H1 (cell line): ENCODE measurements around the gene ZNF81. TPM values are rescaled to one million over a fixed set of nuclear protein-coding genes. Genes with fewer than 3 reads are reported as not detected.

Experiments
- CTCF ChIA-PET: fragments of 300-600 bp; sonication (Branson Sonifier 250); formaldehyde crosslinking; loops from one replicate; lab custom pipeline; 2021; ENCODE audit not compliant: partially characterized antibody; lab: Charles Lee
- POLR2A ChIA-PET: fragments of 300-600 bp; sonication (Branson Sonifier 250); formaldehyde crosslinking; loops from one replicate; lab custom pipeline; 2021; ENCODE audit warnings: inconsistent platforms; ENCODE audit not compliant: partially characterized antibody; lab: Charles Lee
- DNase-seq, 2 experiments: peaks; one replicate each; pipeline versions ENCODE4 v3.0.0 to v3.0.0-alpha.2; 2010 to 2022; ENCODE audit warnings: low spot score in 2 of 2, low read depth in 1 of 2, mixed read lengths in 1 of 2
- FAIRE-seq: peaks from 2 replicates; lab custom pipeline; 2011; peaks lifted over from hg19 to GRCh38; lab: Jason Lieb, UNC
- H2AFZ ChIP-seq: 2 replicates; pipeline ENCODE4 v1.8.1; 2012; ENCODE audit warnings: low read length, inconsistent platforms
- H2AK5ac ChIP-seq: 2 replicates; pipeline ENCODE4 v1.6.1; 2013; ENCODE audit warnings: low read depth, low read length
- H2BK120ac ChIP-seq: replicated peaks from 2 replicates; pipeline ENCODE3; 2013; ENCODE audit warnings: low read depth, low read length, inconsistent platforms
- H2BK12ac ChIP-seq: 2 replicates; pipeline ENCODE4 v1.6.1; 2013; ENCODE audit warnings: low read depth, low read length
- H2BK15ac ChIP-seq: 2 replicates; pipeline ENCODE4 v1.6.1; 2013; ENCODE audit warnings: low read length
- H2BK20ac ChIP-seq: 2 replicates; pipeline ENCODE4 v1.6.1; 2013; ENCODE audit warnings: low read length
- H2BK5ac ChIP-seq: 2 replicates; pipeline ENCODE4 v1.6.1; 2013; ENCODE audit warnings: low read depth, low read length
- H3K14ac ChIP-seq: 2 replicates; pipeline ENCODE4 v1.6.1; 2013; ENCODE audit warnings: inconsistent platforms; ENCODE audit not compliant: insufficient read length
- H3K18ac ChIP-seq: 2 replicates; pipeline ENCODE4 v1.6.1; 2013; ENCODE audit warnings: low read length; ENCODE audit errors: extremely low read depth
- H3K23ac ChIP-seq: 2 replicates; pipeline ENCODE4 v1.6.1; 2013; ENCODE audit warnings: inconsistent platforms; ENCODE audit not compliant: insufficient read length
- H3K23me2 ChIP-seq: 2 replicates; pipeline ENCODE4 v1.6.1; 2013; ENCODE audit warnings: low read depth, low read length
- H3K27ac ChIP-seq: 2 replicates; pipeline ENCODE4 v1.6.1; 2011; ENCODE audit warnings: low read depth, low read length, inconsistent platforms
- H3K27me3 ChIP-seq, 4 experiments: replicated peaks in 1 of 4; 1 replicate in 1 of 4; 2 replicates in 3 of 4; pipeline versions ENCODE4 v1.6.1 to v1.8.1; 2011 to 2013; ENCODE audit warnings: low read length in 3 of 4, mild to moderate bottlenecking in 3 of 4, inconsistent platforms in 2 of 4, mixed read lengths in 2 of 4, moderate library complexity in 1 of 4; ENCODE audit not compliant: control insufficient read depth in 3 of 4, insufficient read depth in 3 of 4; ENCODE audit errors: extremely low read depth in 1 of 4
- H3K36me3 ChIP-seq, 4 experiments: 2 replicates each; pipeline versions ENCODE4 v1.6.1 to v1.8.1; 2011 to 2013; ENCODE audit warnings: mild to moderate bottlenecking in 4 of 4, low read length in 3 of 4, moderate library complexity in 2 of 4, control low read depth in 1 of 4, inconsistent platforms in 1 of 4; ENCODE audit not compliant: insufficient read depth in 4 of 4, control insufficient read depth in 2 of 4
- H3K4ac ChIP-seq: replicated peaks from 2 replicates; pipeline ENCODE3; 2013; ENCODE audit warnings: low read length, low read depth, mixed read lengths, inconsistent platforms; ENCODE audit not compliant: insufficient read length
- H3K4me1 ChIP-seq, 4 experiments: replicated peaks in 1 of 4; 1 replicate in 1 of 4; 2 replicates in 3 of 4; pipeline versions ENCODE4 v1.6.1 to v1.8.1; 2011 to 2013; ENCODE audit warnings: low read length in 3 of 4, inconsistent platforms in 2 of 4, mixed read lengths in 1 of 4; ENCODE audit not compliant: insufficient read depth in 4 of 4, control insufficient read depth in 3 of 4
- H3K4me2 ChIP-seq, 2 experiments: 2 replicates each; pipeline versions ENCODE4 v1.6.1 to v1.8.1; 2011 to 2013; ENCODE audit warnings: low read depth in 2 of 2, low read length in 2 of 2, control low read depth in 1 of 2, inconsistent platforms in 1 of 2, mild to moderate bottlenecking in 1 of 2; ENCODE audit not compliant: insufficient read depth in 1 of 2
- H3K4me3 ChIP-seq, 4 experiments: fragments of 200-600, 300-600 bp in 1 of 4; sonication (generic), shearing (Covaris generic), sonication (Bioruptor Twin) in 1 of 4; 2 replicates each; pipeline versions ENCODE4 v1.5.1 to v1.8.1; 2011 to 2016; ENCODE audit warnings: low read length in 4 of 4, low read depth in 3 of 4, control low read depth in 2 of 4, inconsistent platforms in 2 of 4, mild to moderate bottlenecking in 2 of 4, mixed read lengths in 1 of 4, moderate library complexity in 1 of 4; ENCODE audit not compliant: insufficient read depth in 2 of 4; ENCODE audit errors: extremely low read depth in 1 of 4
- H3K56ac ChIP-seq: replicated peaks from 2 replicates; pipeline ENCODE3; 2013; ENCODE audit warnings: low read depth, mild to moderate bottlenecking, mixed read lengths, low read length, inconsistent platforms; ENCODE audit not compliant: insufficient read length
- H3K79me1 ChIP-seq: 2 replicates; pipeline ENCODE4 v1.6.1; 2013; ENCODE audit warnings: low read depth, low read length, control low read depth
- H3K79me2 ChIP-seq, 2 experiments: 2 replicates each; pipeline versions ENCODE4 v1.6.1 to v1.8.1; 2012 to 2013; ENCODE audit warnings: low read length in 2 of 2, mild to moderate bottlenecking in 2 of 2, inconsistent platforms in 1 of 2; ENCODE audit not compliant: insufficient read depth in 2 of 2, control insufficient read depth in 1 of 2
- H3K9ac ChIP-seq, 4 experiments: replicated peaks in 1 of 4; 1 replicate in 1 of 4; 2 replicates in 3 of 4; pipeline versions ENCODE4 v1.6.1 to v1.8.1; 2011 to 2013; ENCODE audit warnings: low read depth in 3 of 4, low read length in 3 of 4, control low read depth in 2 of 4, mild to moderate bottlenecking in 2 of 4, moderate library complexity in 2 of 4, inconsistent platforms in 1 of 4; ENCODE audit errors: extremely low read depth in 1 of 4
- H3K9me3 ChIP-seq, 2 experiments: 2 replicates each; pipeline versions ENCODE4 v1.6.1 to v1.8.1; 2012 to 2013; ENCODE audit warnings: mild to moderate bottlenecking in 2 of 2, moderate library complexity in 2 of 2, control low read depth in 1 of 2, inconsistent platforms in 1 of 2, low read depth in 1 of 2, low read length in 1 of 2, mixed read lengths in 1 of 2; ENCODE audit not compliant: insufficient read depth in 2 of 2
- H4K20me1 ChIP-seq, 2 experiments: replicated peaks in 1 of 2; 2 replicates each; pipeline versions ENCODE3 to v1.8.1; 2011 to 2013; ENCODE audit warnings: inconsistent platforms in 2 of 2, low read length in 2 of 2, mild to moderate bottlenecking in 1 of 2; ENCODE audit not compliant: insufficient read depth in 2 of 2, control insufficient read depth in 1 of 2
- H4K5ac ChIP-seq: 2 replicates; pipeline ENCODE4 v1.6.1; 2013; ENCODE audit warnings: low read length, low read depth, mixed read lengths, inconsistent platforms; ENCODE audit not compliant: insufficient read length
- H4K8ac ChIP-seq: 2 replicates; pipeline ENCODE4 v1.8.0; 2013; ENCODE audit warnings: mild to moderate bottlenecking, moderate library complexity, low read length, inconsistent platforms; ENCODE audit not compliant: insufficient read depth; ENCODE audit errors: extremely low read depth
- H4K91ac ChIP-seq: replicated peaks from 2 replicates; pipeline ENCODE3; 2013; ENCODE audit warnings: low read length, mixed read lengths, inconsistent platforms; ENCODE audit not compliant: insufficient read length
- BACH1 ChIP-seq: IDR thresholded peaks from 2 replicates; pipeline ENCODE4 v1.6.1; 2012; ENCODE audit warnings: low read length, improper control_type of control experiment
- BRCA1 ChIP-seq: IDR thresholded peaks from 2 replicates; pipeline ENCODE4 v1.6.1; 2012; ENCODE audit warnings: low read depth, low read length, improper control_type of control experiment
- CHD1 ChIP-seq: IDR thresholded peaks from 2 replicates; pipeline ENCODE4 v1.6.1; 2012; ENCODE audit warnings: low read depth, low read length, improper control_type of control experiment
- CTCF ChIP-seq, 3 experiments: IDR thresholded peaks; 1 replicate in 2 of 3; 2 replicates in 1 of 3; pipeline versions ENCODE4 v1.5.1 to v1.6.1; 2011; ENCODE audit warnings: low read length in 3 of 3, mild to moderate bottlenecking in 3 of 3, inconsistent platforms in 2 of 3, low read depth in 1 of 3, moderate library complexity in 1 of 3; ENCODE audit not compliant: insufficient read depth in 1 of 3; ENCODE audit errors: control extremely low read depth in 1 of 3
- FOSL1 ChIP-seq: IDR thresholded peaks from 2 replicates; pipeline ENCODE4 v1.6.1; 2011; ENCODE audit warnings: mild to moderate bottlenecking, low read depth, low read length, moderate library complexity; ENCODE audit not compliant: insufficient read depth
- GTF2F1 ChIP-seq: IDR thresholded peaks from 2 replicates; pipeline ENCODE4 v1.6.1; 2012; ENCODE audit warnings: low read depth, low read length, improper control_type of control experiment, borderline replicate concordance
- PHF8 ChIP-seq: fragments of 200-600 bp; sonication (generic); conservative IDR thresholded peaks from 2 replicates; pipeline ENCODE4 v1.7.1; 2012; ENCODE audit warnings: low read depth, mild to moderate bottlenecking, inconsistent platforms, low read length, moderate library complexity
- RBBP5 ChIP-seq: IDR thresholded peaks from 2 replicates; pipeline ENCODE4 v1.7.1; 2012; ENCODE audit warnings: low read depth, mild to moderate bottlenecking, inconsistent platforms, low read length, moderate library complexity, borderline replicate concordance
- RNF2 ChIP-seq: fragments of 200-900, 300-1000 bp; sonication (generic); IDR thresholded peaks from 2 replicates; pipeline ENCODE4 v1.7.1; 2016; ENCODE audit warnings: borderline replicate concordance, low read depth, mild to moderate bottlenecking, antibody characterized with exemption, low read length; ENCODE audit not compliant: poor library complexity, severe bottlenecking; ENCODE audit errors: missing control alignments
- SP2 ChIP-seq: IDR thresholded peaks from 2 replicates; pipeline ENCODE4 v1.6.1; 2012; ENCODE audit warnings: mild to moderate bottlenecking, low read length, inconsistent platforms
- SUZ12 ChIP-seq: fragments of 200-600 bp; sonication (generic); IDR thresholded peaks from 2 replicates; pipeline ENCODE4 v1.6.1; 2012; ENCODE audit warnings: mild to moderate bottlenecking, inconsistent platforms, low read length, moderate library complexity, mixed read lengths
- WGBS, 2 experiments: shearing (Covaris generic) in 1 of 2; methylation state at CpG; one replicate each; pipeline versions ENCODE4 v1.1.6 to v1.1.7; 2013 to 2015; ENCODE audit warnings: low lambda C conversion rate in 2 of 2, mixed read lengths in 2 of 2, inconsistent platforms in 1 of 2, low coverage in 1 of 2, missing lambda C conversion rate in 1 of 2; ENCODE audit not compliant: insufficient replicate concordance in 2 of 2, insufficient coverage in 1 of 2, insufficient read length in 1 of 2; ENCODE audit errors: extremely low coverage in 1 of 2, missing lambda C conversion rate in 1 of 2; 5-methylcytosine and 5-hydroxymethylcytosine counted together
- polyA plus RNA-seq, 7 experiments: library from polyadenylated mRNA; depleted of rRNA in 3 of 7; stranded (reverse) in 5 of 7; unstranded in 2 of 7; fragments of >200 nt in 5 of 7; fragments of 200-250 nt in 2 of 7; gene quantifications; 1 replicate in 5 of 7; 2 replicates in 1 of 7; 4 replicates in 1 of 7; pipeline versions ENCODE4 v1.2.1 to v1.2.3, GENCODE V29; 2011 to 2013; ENCODE audit warnings: missing spikeins in 2 of 7, mixed read lengths in 2 of 7
- total RNA-seq: library from RNA; stranded (reverse); fragmentation: NEBNext Ultra II Directional; extraction: Animal tissue kit (Norgen Biotek cat#: 25700); gene quantifications from 2 replicates; pipeline ENCODE4 v1.2.1, GENCODE V29; 2021

ZNF81 gene
- total and polyA plus RNA-seq, 2 of the 8 experiments (the other 6 are each of a cell fraction or from before 2014, with no cell fraction given) = 3.4 to 10.0 TPM

GRCh38 chrX:47864300-47864699, 27.6 kb downstream of the ZNF81 start:
- H2BK15ac ChIP-seq = no peak overlapping the region
- H2AFZ ChIP-seq = no peak overlapping the region
- no peak overlapping the region for H3K9ac ChIP-seq
- no peak overlapping the region for H2BK5ac ChIP-seq
- no peak overlapping the region for H2BK20ac ChIP-seq
- FAIRE-seq = no peak
- no peak overlapping the region for H4K5ac ChIP-seq
- no peak for DNase-seq
- no peak overlapping the region for H2BK120ac ChIP-seq
- 90% methylated on average over 3 of the region's 3 CpGs; no CpG with 5 or more reads in 1 of the 2 experiments for WGBS, 2 experiments
- no peaks in the 10 kb centered on the region for H3K36me3 ChIP-seq
- TF ChIP-seq SUZ12 = no peak
- TF ChIP-seq CHD1 = no peak
- TF ChIP-seq BACH1 = no peak
- no peak for TF ChIP-seq RBBP5
- no peak for TF ChIP-seq PHF8
- no peak for TF ChIP-seq FOSL1
- no peak for TF ChIP-seq SP2
- no peak for TF ChIP-seq CTCF (IDR thresholded peaks at IDR 0.05; ENCODE audit: control extremely low read depth in 1 of 3, insufficient read depth in 1 of 3, low read depth in 1 of 3, low read length in 3 of 3)
- no peak for TF ChIP-seq GTF2F1
- no peak for TF ChIP-seq BRCA1
- TF ChIP-seq RNF2 = no peak
- TF ChIP-seq, all 59 proteins: peak for 0
- Histone ChIP-seq H3K4me3 (no peak overlapping the region), H3K18ac (no peak overlapping the region), H3K23me2 (no peaks in the 10 kb centered on the region), H3K79me1 (no peaks in the 10 kb centered on the region), H2BK12ac (no peak overlapping the region), H3K4me2 (no peak overlapping the region), H4K8ac (no peak overlapping the region), H4K20me1 (no peaks in the 10 kb centered on the region), H2AK5ac (no peak overlapping the region), H3K4ac (no peak overlapping the region), H4K91ac (no peak overlapping the region), H3K79me2 (no peaks in the 10 kb centered on the region), H3K9me3 (no peaks in the 10 kb centered on the region), H3K23ac (no peak overlapping the region), H3K4me1 (no peaks in the 10 kb centered on the region), H3K56ac (no peak overlapping the region), H3K27ac (no peak overlapping the region), H3K14ac (no peak overlapping the region), H3K27me3 (no peaks in the 10 kb centered on the region)
- ChIA-PET CTCF (interaction anchor here (0.6 to 1.6 kb wide), 3 partner anchors 10 to 1115 kb away, joined by 3 to 7 read pairs (median 4); no protein-coding TSS in a partner anchor), POLR2A (no interaction called here)
